NCI-H2196 treated with DMSO at 0.1 percent for 48 hours (cell line): Measurements from ENCODE around the gene CDKL2.

ENCODE experiments used
- DNase-seq: peaks from one replicate; lab custom pipeline; 2025; ENCODE audit not compliant: unreplicated experiment; lab: John Stamatoyannopoulos, UW

Gene CDKL2

DNA sequence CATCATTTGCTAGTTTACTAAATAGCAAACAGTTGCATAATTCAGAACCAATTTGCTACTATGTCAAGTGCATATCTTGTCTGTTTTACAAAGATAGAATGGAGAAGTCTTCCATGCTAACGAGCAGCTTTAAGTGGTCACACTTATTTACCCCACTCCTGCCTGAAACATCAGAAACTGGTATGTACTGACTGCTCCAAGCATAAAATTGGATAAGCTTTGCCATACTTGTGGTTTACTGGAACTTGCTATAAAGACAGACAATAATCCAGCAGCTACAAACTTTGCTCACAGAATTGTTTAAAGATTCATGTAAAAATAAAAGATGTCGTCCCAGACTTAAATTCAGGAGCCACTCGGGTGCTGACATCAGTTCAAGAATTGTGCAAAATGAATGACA is 13.3 kb upstream of the CDKL2 start:
- DNase-seq = no peak

DNA sequence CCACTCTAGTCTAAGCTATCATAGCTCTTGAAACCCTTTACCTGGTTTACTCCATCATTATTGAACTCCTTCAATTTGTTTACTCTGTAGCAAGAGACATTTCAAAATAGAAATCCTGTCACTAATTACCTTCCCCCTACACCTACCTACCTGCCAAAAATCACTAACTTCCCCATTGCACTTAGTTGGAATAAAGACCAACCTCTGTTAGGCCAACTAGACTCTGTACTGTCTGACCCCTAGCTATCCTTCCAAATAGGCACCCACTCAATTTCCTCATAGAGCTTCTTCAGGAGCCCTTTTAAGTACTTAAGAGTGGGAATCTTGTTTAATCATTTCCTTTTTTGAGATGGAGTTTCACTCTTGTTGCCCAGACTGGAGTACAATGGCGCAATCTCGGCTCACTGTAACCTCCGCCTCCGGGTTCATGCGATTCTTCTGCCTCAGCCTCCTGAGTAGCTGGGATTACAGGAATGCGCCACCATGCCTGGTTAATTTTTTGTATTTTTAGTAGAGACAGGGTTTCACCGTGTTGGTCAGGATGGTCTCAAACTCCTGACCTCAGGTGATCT is 8.9 kb upstream of the CDKL2 start:
- DNase-seq = no peak

DNA sequence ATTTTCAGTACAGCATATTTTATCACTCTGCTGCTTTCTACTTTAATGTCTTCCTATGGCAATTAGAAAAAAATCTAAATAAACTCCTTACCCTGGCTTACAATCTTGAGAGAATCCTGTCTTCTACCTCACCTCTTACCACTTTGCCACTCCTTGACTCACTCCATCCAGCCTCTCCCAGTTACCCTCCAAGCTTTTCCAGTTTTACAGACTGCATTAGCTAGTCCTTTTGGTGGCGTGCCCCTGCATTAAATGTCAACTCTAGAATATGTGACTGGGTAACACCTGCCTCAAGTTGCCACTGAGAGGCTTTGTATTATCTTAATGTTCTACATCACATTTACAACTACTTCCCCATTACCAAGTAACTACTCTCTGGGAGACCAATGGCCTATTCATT is 7.5 kb upstream of the CDKL2 start:
- DNase-seq = no peak

DNA sequence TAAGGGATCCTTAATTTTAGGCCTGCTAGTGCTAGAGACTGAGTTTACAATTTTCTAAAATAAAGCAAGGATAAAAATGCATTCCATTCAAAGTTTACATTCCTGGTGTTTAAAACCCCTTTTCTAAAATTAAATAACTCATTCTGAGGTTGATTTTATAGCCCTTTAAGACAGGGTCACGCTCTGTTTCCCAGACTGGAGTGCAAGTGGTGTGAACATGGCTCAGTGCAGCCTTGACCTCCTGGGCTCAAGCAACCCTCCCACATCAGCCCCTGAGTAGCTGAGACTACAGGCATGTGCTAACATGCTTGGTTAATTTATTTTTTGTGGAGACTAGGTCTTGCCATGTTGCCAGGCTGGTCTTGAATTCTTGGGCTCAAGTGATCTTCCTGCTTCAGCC is 6.8 kb upstream of the CDKL2 start:
- DNase-seq = no peak

DNA sequence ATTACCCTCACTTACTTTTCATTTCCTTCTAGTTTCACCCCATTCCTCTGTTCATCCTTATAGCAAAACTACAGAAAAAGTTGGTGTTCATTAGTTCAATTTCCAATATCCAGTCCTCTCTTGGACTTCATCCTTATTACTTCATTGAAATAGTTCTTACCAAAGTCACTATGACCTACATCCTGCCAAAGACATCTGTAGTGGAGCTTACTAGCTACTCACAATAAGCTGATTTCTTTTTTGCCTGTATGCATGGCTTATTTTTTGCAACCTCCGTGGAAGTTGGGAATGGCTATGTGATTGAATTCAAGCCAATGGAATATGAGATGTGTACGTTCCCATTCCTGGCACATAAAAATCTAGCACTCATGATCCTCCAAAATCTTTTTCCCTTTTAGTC is 4.6 kb upstream of the CDKL2 start:
- no peak for DNase-seq

DNA sequence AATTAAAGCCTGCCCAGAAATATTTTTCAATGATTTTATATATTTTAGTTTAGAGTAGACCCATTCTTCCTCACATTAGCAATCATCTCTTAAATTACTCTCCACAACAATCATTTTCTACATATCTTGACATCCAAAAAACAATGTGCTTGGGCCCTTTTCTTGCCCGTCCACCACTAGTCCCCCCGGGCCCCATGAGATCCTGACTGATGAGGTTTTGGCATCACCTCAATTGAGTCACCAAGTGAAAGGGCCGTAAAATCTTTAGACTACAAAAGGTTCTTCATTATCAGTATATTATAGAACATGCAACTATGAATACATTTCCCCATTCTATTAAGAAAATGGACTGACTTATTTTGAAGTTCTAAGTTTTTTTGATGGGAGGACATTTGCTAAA is 4.0 kb upstream of the CDKL2 start:
- DNase-seq = no peak

DNA sequence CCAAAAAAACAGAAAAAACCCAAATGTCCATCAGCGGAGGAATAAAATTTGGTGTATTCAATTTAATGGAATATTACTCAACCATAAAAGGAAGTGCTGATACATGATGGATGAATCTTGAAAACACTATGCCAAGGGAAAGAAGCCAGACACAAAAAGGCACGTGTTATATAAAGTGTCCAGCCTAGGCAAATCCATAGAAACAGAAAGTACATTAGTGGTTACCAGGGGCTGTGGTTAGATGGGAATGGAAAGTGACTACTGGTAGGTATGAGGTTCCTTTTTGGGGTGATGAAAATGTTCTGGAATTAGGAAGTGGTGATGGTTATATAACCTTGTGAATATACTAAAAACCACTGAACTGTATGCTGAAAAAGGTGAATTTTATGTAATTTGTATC is 3.5 kb upstream of the CDKL2 start:
- DNase-seq = no peak

DNA sequence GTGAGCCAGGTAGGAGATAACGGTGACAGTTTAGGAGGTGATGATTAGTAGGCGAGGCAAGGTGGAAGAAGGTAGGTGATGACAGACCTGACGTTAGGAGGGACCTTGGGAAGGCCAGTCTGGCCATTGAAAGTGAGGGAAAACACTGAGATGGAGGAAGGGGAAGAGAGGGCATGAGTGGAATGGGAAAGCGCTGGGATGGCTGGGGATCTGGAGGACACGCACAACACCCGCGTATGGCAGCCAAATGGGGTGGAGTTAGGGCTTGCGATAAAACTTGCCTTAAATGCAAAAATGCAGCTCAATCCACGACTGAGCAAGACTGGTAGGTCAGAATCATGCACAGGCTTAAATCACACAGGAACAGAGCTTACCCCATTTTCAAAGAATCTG is 605 bp upstream of the CDKL2 start:
- DNase-seq = no peak

DNA sequence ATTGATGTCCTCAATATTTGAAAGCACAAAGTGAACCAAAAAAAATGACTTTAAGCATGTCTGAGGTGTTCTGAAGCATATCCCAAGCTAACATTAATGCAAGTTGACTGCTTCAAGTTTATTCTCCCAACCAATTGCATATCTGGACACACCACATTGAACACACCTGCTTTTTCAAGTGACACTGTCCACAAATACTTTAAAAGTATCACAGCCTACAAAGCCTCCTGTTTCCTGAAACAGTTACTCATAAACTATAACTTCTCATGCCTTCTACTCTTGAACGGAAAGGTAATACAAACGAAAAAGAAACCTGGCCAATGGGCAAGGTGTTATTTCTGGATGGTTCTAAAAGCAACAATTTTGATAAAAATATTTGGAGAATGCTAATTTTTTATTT is 1.1 kb downstream of the CDKL2 start:
- no peak for DNase-seq

DNA sequence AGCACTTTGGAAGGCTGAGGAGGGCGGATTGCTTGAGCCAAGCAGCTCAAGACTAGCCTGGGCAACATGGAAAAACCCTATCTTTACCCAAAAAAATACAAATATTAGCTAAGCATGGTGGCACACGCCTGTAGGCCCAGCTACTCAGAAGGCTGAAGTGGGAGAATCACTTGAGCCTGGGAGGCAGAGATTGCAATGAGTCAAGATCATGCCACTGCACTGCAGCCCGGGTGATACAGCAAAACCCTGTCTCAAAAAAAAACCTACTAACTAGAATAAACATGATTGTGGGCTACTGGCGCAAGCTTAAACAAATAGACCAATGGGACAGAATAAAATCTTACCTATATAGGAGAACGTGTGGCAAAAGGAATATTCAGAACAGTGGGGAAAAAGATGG is 7.3 kb downstream of the CDKL2 start:
- no peak for DNase-seq

DNA sequence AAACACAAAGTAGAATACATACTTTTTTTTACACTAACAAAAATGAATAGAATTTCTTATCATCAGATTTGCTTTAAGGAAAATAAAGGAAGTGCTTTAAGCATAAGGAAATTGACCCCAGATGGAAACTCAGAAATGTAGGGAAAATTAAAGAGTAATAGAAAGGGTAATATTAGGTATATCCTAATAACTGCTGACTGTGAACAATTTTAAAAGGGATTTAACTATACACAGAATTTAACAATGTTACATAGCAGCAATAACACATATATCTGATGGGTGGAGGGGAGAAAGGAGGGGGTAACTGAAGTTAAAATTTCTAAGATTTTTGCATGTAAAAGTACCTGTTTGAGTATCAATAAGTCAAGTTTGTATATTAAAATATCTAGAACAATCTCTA is 8.6 kb downstream of the CDKL2 start:
- no peak for DNase-seq

DNA sequence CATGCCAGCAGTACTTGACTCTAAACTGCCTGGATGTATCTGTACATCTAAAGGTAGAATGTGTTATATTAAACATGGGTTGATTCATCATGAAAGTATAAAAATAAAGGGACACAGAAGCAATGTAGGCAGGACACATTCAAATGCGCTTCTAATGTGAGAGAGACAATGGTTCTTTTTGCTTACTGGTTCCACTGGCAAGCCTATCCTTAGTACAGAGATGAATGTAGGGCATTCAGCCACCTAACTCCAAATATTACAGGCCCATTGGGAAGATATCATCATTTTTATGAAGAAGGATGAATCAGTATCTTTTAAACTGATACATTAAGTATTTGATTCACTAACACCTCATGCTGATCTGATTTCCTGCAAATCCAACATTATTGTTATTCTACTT is 18.0 kb downstream of the CDKL2 start:
- no peak for DNase-seq

DNA sequence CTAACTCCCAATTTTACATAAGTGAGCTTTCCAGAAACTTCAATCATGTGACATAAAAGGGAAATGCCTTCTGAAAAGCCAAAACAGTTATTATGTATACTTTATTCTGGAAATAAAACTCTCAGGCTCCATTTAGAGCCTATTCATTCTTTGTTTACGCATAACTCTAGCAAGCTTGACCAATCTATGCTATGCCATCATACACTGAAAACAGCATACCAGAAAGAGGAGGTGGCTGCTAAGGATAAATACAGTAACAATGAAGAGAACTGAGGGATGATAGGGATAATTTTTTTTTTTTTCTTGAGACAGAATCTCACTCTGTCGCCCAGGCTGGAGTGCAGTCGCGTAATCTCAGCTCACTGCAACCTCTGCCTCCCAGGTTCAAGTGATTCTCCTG is 24.4 kb downstream of the CDKL2 start:
- DNase-seq = no peak

DNA sequence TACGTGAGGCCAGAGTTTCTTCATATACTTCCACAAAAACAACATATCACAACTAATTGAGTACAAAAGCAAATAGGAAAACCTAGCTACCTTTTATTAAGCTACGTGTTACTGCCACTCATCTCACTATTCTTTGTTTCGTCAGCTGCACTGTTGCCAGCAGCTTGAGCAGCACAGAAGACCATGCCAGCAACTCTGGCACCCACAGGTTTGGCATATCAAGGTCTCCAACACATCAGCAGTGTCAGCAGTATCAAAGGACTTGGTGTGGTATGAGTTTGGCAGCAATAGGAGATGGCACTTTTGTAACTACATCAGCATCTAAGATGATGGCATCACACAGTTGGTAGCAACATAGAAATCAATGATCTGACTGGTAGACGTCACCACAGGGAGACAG is 30.7 kb downstream of the CDKL2 start:
- no peak for DNase-seq

DNA sequence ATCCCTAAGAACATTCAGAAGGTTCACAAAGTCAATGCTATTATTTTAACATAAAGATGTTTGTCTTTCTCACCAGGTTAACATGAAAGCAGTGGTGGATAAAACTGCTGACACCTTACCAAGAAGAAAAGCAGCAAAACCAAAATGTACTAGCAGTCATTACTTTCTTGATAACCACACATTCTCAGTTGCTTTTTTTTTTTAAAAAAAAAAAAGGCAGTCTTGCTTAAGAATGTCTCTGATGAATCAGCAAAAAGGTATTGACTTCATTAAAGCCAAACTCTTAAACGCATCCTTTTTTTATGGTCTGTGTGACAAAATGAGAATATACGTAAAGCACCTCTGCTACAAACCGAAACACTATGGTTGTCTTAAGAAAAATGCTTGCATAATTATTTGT is 31.9 kb downstream of the CDKL2 start:
- DNase-seq = no peak

DNA sequence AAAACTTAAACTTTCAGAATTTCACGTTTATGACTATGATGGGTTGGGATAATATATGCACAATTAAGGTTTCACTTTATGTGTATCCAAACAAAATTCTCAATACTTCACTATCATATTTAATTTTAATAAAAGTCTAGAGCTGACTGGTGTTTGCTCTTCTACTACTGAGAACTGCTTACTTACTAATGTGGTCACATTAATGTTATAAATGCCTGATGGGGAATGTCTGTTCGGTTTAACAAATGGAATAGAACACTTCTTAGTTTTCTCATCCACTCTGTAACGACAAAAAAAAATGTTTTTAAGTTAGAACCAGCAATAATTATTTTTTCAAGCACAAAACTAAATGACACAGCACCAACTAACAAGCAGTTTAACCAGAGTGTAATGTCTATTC is 34.3 kb downstream of the CDKL2 start:
- DNase-seq = no peak

DNA sequence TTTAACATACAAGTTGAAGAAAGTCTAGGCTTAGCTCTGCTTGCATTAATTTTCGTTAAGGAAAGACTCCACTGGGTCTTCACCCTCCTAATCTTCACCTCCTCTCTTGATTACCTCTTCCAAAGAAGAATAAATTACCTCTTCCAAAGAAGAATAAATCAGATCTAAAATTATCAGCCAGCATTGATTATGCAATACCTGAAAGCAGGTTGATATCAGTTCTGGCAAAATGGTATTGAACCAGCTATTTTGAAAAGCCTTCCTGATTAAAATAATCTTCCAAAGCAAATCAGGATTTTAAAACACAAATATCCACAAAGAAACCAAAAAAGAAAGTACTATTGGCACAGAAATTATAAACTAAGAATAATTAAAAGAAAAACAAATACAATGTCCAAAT is 36.9 kb downstream of the CDKL2 start:
- no peak for DNase-seq

DNA sequence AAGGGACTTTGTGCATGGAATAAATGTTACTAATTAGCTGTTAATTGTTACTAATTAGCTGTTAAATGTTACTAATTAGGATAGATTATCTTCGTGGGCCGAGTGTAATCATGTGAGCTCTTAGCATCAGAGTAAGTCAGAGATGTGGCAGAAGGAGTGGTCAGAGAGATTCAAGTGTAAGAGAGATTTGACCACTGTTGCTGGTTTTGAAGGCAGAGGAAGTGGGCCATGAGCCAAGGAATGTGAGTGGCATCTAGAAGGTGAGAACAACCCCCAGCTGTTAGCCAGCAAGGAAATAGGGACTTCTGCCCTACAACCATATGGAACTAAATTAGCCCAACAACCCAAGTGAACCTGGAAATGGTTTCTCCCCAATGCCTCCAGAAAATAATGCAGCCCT is 46.3 kb downstream of the CDKL2 start:
- DNase-seq = no peak

DNA sequence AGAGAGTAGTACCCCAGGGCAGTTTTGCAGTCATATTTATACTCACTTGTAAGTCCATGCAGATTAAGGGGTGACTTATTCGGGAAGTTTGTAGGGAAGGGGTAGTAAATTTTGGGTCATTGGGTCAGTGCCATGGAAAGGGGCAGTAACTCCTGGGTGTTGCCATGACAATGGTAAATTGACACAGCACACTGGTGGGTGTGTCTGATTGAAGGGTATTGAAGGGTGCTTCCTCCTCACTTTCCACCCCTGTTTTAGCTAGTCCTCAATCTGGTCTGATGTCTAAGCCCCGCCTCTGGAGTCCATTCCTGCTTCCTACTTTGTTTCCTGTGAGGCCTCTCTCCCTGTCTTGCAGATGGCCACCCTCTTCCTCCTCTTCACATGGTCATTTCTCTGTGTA is 62.6 kb downstream of the CDKL2 start:
- DNase-seq = no peak

DNA sequence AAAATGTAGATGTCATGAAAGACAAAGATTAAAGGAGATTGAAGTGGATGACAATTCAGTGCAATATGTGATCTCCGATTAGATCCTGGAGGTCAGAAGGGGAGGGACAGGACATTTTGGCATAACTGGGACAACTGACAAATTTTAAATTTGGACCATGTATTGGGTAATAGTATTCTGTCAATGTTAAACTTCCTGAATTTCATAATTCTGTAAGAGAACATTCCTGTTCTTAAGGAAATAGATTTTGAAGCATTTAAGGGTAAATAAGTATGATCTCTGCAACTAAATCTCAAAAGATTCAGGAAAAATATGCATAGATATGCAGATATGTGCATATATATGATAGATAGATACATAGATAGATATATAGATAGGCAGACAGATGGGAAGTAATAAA is 63.4 kb downstream of the CDKL2 start:
- no peak for DNase-seq

DNA sequence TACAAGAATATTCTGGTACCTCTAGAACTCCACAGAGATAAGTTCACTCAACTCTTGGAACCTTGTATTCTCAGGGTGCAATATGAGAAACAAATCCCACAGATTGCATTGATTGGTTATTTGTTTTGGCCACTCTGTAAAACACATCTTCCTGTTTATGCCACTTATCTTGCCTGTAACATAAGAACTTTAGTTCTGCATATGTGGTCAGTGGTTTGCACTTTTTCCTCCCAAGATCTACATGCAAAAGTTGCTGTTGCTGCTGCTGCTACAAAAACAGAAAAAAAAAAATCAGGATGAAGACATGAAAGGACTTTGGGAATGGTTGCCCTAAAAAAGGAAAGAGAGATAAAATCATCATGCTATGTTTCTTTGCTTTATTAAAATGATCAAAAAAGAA is 64.8 kb downstream of the CDKL2 start:
- DNase-seq = no peak

DNA sequence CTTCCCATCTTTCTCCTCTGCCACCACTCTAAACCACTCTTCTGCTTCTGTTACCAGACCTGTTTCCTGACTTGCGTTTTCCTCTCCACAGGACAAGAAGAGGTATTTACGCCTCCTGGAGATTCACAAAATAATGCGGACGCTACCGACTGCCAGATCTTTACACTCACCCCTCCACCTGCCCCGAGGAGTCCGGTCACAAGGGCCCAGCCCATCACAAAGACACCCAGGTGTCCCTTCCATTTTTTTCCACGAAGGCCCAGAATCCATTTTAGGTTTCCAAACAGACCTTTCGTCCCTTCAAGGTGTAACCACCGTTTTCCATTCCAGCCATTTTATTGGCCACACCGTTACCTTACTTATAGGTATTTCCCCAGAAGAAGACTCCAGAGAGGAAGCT is 66.3 kb downstream of the CDKL2 start:
- DNase-seq = no peak

DNA sequence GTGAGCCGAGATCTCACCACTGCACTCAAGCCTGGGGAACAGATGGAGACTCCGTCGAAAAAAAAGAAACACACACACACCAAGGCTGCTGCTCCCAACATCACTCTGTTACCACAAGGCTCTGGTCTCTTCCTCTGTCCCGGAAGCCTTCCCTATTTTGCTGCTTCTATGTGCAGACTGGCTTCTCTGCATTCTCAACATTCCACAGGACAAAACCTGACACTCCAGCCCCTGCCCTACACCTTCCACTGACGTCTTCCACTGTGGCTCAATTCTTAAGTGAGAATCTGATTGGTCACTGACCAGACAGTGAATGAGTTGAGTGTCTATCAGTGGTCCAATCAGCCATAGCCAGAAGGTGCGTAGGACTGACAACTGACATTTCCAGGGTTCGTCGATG is 68.5 kb downstream of the CDKL2 start:
- no peak for DNase-seq

DNA sequence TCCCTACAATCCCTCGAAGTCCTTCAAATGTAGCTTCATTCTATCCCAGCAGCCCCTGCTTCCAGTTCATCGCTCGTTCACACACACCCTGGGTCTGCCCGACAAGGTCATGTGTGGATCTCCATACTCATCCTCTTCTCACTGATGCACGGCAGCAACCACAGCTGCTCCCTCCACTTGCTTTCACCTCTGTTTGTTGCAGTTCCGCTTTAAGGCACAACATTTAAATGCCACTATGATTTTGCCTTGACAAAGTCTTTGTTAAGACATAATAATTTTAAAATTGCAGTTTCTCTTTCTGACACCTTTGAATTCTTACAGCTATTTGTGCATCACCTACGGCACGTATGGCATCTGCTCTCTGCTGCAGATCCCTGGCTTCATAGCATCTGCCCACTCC is 72.6 kb downstream of the CDKL2 start:
- DNase-seq = no peak
